SU-DHL-6 (cell line): ENCODE data around the gene P2RX6.

ENCODE experiments used
- CTCF ChIP-seq: fragments of 200-600 bp; sonication (generic); IDR thresholded peaks from one replicate; pipeline ENCODE4 v1.5.1; 2017; ENCODE audit warnings: antibody characterized with exemption, mild to moderate bottlenecking, low read length, moderate library complexity; ENCODE audit not compliant: insufficient read depth, poor library complexity, severe bottlenecking
- EZH2phosphoT487 ChIP-seq: fragments of 200-600 bp; sonication (generic), shearing (Covaris generic); conservative IDR thresholded peaks from 2 replicates; pipeline ENCODE4 v1.6.1; 2018; ENCODE audit warnings: mild to moderate bottlenecking, antibody characterized with exemption, low read length, moderate library complexity, mixed read lengths

GRCh38 chr22:21018314-21018713, 3.3 kb downstream of the P2RX6 start:
- TF ChIP-seq CTCF (no peak), EZH2phosphoT487 (no peak)
